MG63 (cell line): ENCODE data around the gene C15orf62. TPM values are rescaled to one million over a fixed set of nuclear protein-coding genes. Genes with fewer than 3 reads are reported as not detected.

Source experiments
- DNase-seq: peaks from one replicate; pipeline ENCODE4 v3.0.0-alpha.2; 2020
- H3K27me3 ChIP-seq: fragments of 250-450 bp; sonication (Bioruptor Pico); 2 replicates; pipeline ENCODE4 v1.5.1; 2020; ENCODE audit warnings: mild to moderate bottlenecking, moderate library complexity
- H3K36me3 ChIP-seq: fragments of 250-450 bp; sonication (Bioruptor Pico); 2 replicates; pipeline ENCODE4 v1.5.1; 2020; ENCODE audit warnings: mild to moderate bottlenecking, moderate library complexity
- H3K4me3 ChIP-seq: fragments of 250-450 bp; sonication (Bioruptor Pico); 2 replicates; pipeline ENCODE4 v1.5.1; 2020; ENCODE audit warnings: mild to moderate bottlenecking, moderate library complexity
- H3K9me3 ChIP-seq: fragments of 250-450 bp; sonication (Bioruptor Pico); 2 replicates; pipeline ENCODE4 v1.5.1; 2020; ENCODE audit warnings: mild to moderate bottlenecking, moderate library complexity
- total RNA-seq: library from RNA; depleted of rRNA; stranded (reverse); fragments of >200 nt; shearing (Covaris generic); gene quantifications from 2 replicates; pipeline ENCODE4 v1.2.3, GENCODE V29; 2014; ENCODE audit warnings: low replicate concordance

Gene C15orf62
- total RNA-seq, 1 experiment from 2014 or later = not detected

DNA sequence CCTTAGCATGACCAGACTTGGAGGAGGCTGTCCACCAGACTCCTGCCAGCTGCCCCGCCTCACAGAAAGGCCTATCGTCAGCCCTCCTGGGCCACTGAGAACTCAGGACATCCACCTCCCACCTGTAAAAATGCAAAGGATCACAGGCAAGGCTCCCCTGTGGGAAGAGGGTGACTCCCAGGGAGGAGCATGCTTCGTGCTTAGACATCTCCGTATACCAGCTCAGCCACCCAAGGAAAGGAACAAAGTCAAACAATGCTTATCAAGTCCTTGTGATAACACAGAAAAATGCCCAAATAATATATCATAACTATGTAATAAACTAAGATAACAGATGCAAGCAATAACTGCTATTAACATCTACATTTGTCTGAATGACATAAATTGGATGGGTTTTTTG is 18.9 kb upstream of the C15orf62 start:
- Histone ChIP-seq H3K36me3 (peaks cover 29% of the 10 kb centered on the region), H3K9me3 (no peaks in the 10 kb centered on the region), H3K4me3 (no peak overlapping the region), H3K27me3 (no peaks in the 10 kb centered on the region)
- no peak for DNase-seq

DNA sequence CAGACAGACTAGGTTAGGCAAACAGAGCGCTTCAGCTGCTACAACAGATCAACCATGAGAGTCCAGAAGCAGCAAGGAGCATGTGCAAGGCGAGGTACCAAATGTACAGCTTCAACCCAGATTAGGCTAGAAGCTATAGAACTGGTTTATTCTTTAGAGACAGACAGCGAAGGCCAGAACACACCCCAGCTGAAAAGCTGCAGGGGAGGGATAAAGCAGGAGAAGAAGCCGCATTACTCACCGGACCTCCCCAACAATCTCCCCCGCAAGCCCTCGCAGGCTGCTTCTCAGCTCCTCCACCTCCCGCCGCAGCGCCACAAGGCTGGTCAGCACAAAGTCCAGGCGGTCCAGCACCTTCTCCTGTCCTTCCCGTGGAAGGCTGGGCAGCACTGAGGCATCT is 18.0 kb upstream of the C15orf62 start:
- Histone ChIP-seq H3K36me3 (peaks cover 29% of the 10 kb centered on the region), H3K4me3 (no peak overlapping the region), H3K27me3 (no peaks in the 10 kb centered on the region), H3K9me3 (no peaks in the 10 kb centered on the region)
- no peak for DNase-seq

DNA sequence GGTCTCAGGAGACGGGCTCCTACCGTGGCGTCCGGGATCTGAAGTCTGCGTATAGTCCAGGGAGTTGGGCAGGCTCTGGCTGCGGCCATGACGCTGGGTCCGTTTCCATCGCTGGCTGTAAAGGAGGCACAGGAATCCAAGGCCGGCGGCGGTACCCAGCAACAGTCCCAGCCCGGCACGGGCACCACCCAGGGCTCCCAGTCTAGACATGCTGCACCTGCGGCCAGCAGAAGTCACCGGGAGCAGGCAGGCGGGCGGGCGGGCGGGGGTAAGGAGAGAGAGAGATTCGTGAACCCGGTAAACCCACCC is 15.3 kb upstream of the C15orf62 start:
- DNase-seq = peak; percentile 13
- H3K27me3 ChIP-seq = no peaks in the 10 kb centered on the region
- peak overlapping the region; percentile 91 for H3K4me3 ChIP-seq
- H3K36me3 ChIP-seq = peaks cover 21% of the 10 kb centered on the region
- H3K9me3 ChIP-seq = no peaks in the 10 kb centered on the region

DNA sequence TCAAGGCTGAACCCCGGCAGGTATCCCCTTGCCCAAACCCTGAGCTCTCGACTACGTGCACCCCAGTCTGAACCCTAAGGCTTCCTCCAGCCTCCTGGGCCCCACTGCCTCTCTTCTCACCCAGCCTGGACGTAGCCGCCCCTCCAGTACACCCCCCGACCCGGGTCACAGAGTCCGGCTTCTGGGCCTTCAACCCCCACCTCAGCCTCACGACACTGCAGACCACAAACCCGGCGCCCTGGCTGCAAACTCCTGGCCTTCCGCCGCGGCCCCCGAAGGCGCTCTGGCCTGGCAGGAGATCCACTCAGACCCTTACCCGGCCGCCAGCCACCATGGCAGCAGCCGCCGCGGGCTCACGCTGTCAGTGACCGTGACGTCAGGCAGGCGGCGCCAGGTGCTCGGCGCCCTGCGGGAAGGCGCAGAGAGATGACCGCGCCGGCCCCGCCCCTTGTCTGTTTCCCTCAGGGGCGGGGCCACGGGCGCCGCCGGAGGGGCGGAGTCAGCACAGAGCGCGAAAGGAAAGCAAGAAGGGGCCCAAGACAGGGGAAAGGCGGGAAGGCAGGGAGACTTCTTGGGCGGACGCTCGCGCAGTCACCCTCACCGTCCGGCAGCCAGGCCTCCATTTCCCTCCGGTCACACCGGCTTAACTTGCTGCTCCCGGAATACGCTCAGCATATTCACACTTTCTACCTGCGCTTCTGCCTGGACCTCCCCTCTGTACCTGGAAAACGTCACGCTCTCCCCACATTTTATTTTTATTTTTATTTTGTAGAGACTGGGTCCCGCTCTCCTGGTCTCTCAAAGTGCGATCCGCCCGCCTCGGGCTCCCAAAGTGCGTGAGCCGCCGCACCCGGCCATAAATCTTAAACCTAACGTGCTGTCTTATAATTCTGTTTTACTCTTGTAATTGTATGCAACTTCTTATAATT is 14.6 kb upstream of the C15orf62 start, which contains the start of gene RMDN3:
Gene RMDN3 (minus strand): TSS at position 372 of the 929 bp plus-strand sequence. CDS start 471 bp downstream, outside the sequence.
- H3K27me3 ChIP-seq = no peaks in the 10 kb centered on the region

DNA sequence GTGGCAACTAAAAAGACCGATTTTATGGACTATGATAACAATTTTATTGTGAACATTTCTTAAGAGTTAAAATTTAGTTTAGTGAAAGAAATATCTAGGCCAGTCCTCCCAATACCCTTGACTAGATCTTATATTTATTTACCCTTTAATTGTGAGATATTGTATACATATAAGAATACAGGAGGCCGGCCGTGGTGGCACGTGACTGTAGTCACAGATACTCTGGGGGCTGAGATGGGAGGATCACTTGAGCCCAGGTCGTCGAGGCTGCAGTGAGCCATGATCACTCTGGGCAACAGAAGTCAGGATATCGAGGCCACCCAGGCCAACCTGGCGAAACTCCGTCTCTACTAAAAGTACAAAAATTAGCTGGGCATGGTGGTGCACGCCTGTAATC is 14.0 kb upstream of the C15orf62 start:
- H3K36me3 ChIP-seq = peaks cover 14% of the 10 kb centered on the region
- no peaks in the 10 kb centered on the region for H3K9me3 ChIP-seq
- H3K27me3 ChIP-seq = no peaks in the 10 kb centered on the region
- no peak for DNase-seq
- H3K4me3 ChIP-seq = peak overlapping the region; percentile 91

More for the DNA sequence above, 14.6 kb upstream of the C15orf62 start, which contains the start of gene RMDN3:
- H3K4me3 ChIP-seq = peak within 1 kb of the TSS; percentile 91
- peak; percentile 85 for DNase-seq
- no peaks in the 10 kb centered on the region for H3K9me3 ChIP-seq
- H3K36me3 ChIP-seq = peaks cover 21% of the 10 kb centered on the region

DNA sequence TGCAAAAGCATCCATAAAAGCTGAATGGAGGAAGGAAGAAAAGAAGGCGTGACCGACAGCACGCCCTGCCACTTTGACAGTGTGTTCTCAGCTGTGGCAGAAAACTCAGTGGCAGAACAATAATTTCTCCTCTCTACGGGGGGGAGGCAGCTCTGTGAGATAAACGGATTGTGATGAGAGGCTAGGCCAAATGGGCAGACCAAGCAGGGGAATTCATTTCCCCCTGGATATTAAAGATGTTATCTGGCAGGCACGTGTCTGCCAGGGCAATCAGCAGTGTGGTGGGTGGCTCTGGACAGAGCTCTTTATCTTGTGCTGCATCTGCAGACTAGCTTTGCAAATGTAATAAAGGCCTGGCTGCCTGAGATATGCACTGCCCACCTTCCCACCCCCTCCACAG is 12.8 kb upstream of the C15orf62 start:
- H3K27me3 ChIP-seq = no peaks in the 10 kb centered on the region
- no peak for DNase-seq
- peaks cover 5% of the 10 kb centered on the region for H3K36me3 ChIP-seq
- H3K4me3 ChIP-seq = no peak overlapping the region
- no peaks in the 10 kb centered on the region for H3K9me3 ChIP-seq

DNA sequence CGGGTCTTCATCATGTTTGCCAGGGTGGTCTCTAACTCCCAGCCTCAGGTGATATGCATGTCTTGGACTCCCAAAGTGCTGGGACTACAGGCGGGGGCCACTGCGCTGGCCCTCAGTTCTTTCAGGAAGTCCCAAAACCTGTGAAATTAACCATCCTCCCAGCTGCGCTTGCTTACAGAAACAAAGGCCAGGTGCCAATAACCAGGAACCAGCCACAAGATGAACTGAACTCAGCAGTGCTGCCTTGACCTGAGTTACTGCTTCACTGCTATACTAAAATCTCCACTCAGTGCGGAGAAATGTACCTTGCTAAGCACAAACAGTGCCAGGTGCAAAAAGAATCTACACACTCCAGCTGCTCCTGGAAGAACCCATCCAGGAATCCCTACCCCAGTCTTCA is 9.8 kb upstream of the C15orf62 start:
- Histone ChIP-seq H3K9me3 (no peaks in the 10 kb centered on the region), H3K27me3 (no peaks in the 10 kb centered on the region), H3K36me3 (no peaks in the 10 kb centered on the region), H3K4me3 (no peak overlapping the region)
- DNase-seq = no peak

DNA sequence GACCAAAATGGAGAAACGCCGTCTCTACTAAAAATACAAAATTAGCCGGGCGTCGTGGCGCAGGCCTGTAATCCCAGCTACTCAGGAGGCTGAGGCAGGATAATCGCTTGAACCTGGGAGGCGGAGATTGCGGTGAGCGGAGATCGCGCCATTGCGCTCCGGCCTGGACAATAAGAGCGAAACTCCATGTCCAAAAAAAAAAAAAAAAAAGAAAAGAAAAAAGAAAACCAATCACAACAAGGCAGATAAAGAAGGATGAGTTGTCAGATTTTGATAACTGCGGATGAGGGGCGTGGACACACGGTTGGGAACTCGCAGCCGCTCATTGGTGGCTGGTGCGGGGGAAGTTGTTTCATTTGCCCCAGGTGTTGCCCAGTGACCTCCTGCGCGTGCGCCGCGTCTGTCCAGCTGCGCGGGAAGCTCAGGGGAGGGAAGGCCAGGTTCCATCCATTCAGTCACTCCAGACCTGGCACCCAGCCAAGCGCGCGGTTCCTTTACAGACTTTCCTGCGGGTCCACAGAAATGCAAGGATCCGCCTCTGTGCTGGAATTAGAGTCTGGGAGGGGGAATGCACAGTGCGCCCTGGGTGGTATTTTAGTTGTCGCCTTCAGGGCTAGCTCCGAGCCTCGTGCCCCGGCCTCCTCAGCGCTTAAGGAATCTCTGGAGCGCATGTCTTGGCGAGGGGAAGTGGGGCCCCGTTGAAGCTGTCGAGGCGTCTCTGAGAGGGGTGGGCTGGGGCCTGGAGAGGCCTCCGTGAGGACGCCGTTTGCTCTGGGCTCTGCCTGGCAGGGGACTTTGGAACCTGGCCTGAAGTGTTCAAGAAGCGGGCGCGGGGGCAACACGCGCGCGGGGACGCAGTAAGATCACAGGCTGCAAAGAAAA is 6.6 kb upstream of the C15orf62 start:
- Histone ChIP-seq H3K36me3 (peaks cover 3% of the 10 kb centered on the region; the same call in 1 of the 2 replicates), H3K9me3 (no peaks in the 10 kb centered on the region), H3K27me3 (no peaks in the 10 kb centered on the region), H3K4me3 (peak overlapping the region; percentile 39)
- peak; percentile 45 for DNase-seq

DNA sequence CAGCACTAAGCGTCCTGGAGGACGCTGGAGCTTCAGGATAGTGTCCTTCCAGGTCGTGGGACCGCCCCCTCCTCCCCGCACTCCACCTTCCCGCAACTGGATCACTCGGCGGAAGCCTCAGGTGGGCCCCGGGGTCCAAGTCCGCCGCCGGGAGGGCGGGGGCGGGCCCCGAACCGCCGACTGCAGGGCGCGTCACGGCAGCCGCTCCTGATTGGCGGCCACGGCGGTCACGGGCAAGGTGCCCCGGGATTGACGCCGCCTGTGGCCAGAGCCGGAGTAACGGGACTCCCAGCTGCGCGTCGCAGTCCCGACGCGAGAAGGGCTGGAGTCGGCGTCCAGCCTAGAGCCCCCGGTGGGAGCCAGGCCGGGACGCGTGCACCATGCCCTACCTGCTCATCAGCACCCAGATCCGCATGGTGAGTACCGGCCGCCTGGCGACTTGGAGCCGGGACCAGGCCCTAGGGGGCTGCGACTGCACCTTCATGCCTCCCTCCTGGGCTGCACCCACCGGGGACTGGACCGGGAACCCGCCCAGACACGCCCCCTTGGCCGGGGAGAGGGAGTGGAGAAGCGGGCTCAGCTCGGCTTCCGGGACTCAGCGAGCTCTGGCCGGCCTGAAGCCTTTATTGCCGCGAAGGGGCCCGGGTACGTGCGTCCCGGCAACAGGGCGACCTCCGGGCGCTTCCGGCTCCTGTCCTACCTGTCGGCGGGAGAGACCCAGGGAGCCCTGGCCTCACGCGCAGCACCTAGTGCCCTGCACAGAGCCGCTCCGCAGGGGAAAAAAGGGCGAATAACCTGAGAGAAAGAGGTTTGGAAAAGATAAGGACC is 5.8 kb upstream of the C15orf62 start, which contains the start of gene GCHFR:
Gene GCHFR (plus strand): TSS at position 268 of the 828 bp plus-strand sequence. CDS start 113 bp downstream, at position 381.
- peak; percentile 63 for DNase-seq
- peak within 1 kb of the TSS; percentile 39 for H3K4me3 ChIP-seq

DNA sequence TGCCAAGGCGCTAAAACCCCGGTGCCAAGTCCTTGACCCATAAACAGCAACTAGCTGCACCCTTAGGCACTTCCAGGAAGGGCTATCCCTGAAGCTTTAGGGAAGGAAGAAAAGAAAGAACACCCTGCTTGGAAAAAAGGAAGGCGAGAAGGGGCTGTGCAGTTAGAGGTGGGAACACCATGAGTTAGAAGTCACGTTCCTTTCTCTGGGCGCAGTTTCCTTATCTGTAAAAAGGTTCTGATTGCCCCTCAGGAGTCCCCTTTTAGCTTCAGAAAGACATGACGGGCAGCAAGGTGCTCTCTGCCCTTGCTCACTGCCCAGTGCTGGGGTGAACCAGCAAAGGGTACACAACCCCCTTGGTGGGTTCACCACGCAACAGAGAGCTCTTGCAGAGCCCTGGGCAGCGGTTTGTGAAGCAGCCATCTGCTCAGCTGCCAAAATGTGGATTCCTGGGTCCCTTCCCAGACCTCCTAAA is 5.1 kb upstream of the C15orf62 start:
- no peak overlapping the region; the same call in 1 of the 2 replicates for H3K4me3 ChIP-seq
- H3K27me3 ChIP-seq = no peaks in the 10 kb centered on the region
- peak; percentile 33 for DNase-seq
- peaks cover 5% of the 10 kb centered on the region; the same call in 1 of the 2 replicates for H3K36me3 ChIP-seq
- no peaks in the 10 kb centered on the region for H3K9me3 ChIP-seq

More for the DNA sequence above, 5.8 kb upstream of the C15orf62 start, which contains the start of gene GCHFR:
- H3K36me3 ChIP-seq = peaks cover 5% of the 10 kb centered on the region; the same call in 1 of the 2 replicates
- H3K9me3 ChIP-seq = no peaks in the 10 kb centered on the region
- no peaks in the 10 kb centered on the region for H3K27me3 ChIP-seq

DNA sequence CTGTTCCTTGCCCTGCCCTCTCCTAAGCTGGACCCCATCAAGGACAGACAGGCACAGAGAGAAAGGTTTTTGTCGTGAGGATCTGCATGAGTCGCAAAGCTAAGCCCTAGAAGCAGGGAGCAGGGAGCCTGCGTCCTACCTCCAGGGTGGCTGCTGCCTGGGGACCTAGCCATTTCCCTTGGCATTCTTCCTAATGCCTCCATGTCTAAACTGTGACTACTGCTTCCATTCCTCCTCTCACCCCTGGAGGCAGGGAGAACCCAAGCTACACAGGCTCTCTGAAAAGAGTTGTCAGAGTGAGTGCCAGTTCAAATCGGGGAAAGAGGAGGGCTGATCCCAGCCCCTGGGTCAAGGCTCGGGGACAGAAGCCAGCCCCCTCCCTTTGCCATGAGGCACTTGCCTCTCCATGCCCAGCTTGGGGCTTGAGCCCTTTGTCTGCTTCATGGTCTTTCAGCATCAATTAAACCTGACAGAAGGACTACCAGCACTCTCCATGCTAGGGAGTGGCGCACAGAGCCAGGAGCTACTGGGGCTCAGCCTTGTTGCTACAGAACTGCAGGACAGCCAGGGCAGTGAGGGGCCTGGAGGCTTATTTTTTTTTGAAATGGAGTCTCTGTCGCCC is 3.5 kb upstream of the C15orf62 start:
- no peak for DNase-seq
- no peaks in the 10 kb centered on the region for H3K27me3 ChIP-seq
- H3K4me3 ChIP-seq = no peak overlapping the region
- H3K36me3 ChIP-seq = peaks cover 5% of the 10 kb centered on the region; the same call in 1 of the 2 replicates
- no peaks in the 10 kb centered on the region for H3K9me3 ChIP-seq

DNA sequence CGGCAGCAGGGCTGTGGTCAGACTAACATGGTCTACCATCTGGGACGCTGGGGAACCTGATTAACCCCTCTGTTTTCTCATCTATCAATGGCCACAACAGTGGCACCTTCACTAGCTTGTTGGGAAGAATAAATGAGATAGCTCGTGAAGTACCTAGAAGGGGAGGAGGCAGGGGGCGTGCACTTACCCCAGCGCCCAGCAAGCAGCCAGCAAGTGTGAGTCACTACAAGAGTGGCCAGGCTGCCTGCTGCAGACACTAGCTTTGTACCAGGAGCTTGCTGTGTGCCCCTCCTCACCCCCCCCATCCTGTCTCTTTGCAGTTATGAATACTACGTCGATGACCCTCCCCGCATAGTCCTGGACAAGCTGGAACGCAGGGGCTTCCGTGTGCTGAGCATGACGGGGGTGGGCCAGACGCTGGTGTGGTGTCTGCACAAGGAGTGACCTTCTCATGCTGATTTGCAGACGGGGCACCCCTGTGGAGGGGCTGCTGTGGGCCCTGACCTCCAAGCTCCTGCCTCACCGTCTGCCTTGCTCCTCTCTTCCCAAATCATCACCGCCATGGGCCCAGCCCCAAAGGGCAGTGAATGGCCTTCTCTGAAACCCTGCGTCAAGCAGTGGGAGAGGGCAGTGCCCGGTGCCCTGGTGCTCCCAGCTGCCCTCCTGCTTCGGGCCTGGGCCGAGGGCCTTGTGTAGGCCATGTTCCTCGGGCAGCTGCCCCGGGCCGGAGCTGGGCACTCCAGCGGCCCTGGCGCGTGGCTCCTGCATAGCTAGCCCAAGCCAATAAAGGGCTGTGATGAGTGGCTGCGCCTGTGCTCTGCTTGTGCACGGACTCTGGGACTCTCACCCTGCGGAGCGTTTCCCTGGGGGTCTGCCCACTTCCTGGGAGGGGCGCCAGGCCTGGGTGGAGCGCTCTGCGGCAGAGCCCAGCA is 2.6 kb upstream of the C15orf62 start:
- DNase-seq = peak; percentile 83

DNA sequence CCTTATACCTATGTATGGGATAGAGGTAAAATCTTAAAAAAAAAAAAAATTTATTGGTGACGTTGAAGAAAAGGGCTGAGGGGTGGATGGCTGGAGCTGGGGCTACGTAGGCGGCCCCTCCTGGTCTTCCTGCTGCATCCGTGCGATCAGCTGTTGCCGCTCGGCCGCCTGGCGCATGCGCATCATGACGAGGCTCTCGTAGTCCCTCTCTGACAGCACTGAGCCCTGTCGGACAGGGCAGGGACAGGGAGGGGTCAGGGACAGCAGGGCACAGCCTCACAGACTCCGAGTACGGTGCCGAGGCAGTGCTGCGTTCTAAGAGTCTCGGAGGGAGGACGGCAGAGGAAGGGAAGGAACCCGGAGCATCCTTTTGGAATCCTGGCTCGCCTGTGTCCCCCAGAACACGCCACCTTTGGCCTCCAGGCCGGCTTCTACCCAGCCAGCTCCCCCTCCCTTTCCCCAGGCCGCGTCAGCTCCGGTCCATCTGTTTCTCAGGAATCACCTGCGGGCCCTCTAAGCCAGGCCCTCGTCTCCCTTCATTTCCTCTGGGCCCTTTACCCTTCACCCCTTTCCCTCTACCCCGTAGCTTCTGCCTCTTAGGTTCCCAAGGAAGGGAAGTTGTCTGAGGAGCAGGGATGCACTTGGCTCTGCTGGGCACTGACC is 1.8 kb upstream of the C15orf62 start:
- no peak overlapping the region for H3K4me3 ChIP-seq
- no peaks in the 10 kb centered on the region for H3K9me3 ChIP-seq
- no peak for DNase-seq
- peaks cover 5% of the 10 kb centered on the region; the same call in 1 of the 2 replicates for H3K36me3 ChIP-seq
- H3K27me3 ChIP-seq = no peaks in the 10 kb centered on the region

More for the DNA sequence above, 2.6 kb upstream of the C15orf62 start:
- Histone ChIP-seq H3K9me3 (no peaks in the 10 kb centered on the region), H3K36me3 (peaks cover 5% of the 10 kb centered on the region; the same call in 1 of the 2 replicates), H3K27me3 (no peaks in the 10 kb centered on the region), H3K4me3 (no peak overlapping the region)
